Stimulated activated CD4-positive, alpha-beta T cell treated with anti-CD3 and anti-CD28 coated beads, Interleukin-12 subunit alpha, Interleukin-12 subunit beta, amount 100 ng/mL, for 4 hours (primary cell): ENCODE results near the gene RAPGEF1.
"Not testable (repeated sequence)": the region's sequence is repeated elsewhere in the genome, so short reads cannot be mapped to it uniquely, and the experiment has no call there.

ENCODE experiments used
- DNase-seq: peaks from one replicate; pipeline ENCODE4 v3.0.0-alpha.2; 2020

RAPGEF1 gene

GRCh38 chr9:131728546-131728910 is 11.3 kb downstream of the RAPGEF1 start:
- no peak for DNase-seq

DNA sequence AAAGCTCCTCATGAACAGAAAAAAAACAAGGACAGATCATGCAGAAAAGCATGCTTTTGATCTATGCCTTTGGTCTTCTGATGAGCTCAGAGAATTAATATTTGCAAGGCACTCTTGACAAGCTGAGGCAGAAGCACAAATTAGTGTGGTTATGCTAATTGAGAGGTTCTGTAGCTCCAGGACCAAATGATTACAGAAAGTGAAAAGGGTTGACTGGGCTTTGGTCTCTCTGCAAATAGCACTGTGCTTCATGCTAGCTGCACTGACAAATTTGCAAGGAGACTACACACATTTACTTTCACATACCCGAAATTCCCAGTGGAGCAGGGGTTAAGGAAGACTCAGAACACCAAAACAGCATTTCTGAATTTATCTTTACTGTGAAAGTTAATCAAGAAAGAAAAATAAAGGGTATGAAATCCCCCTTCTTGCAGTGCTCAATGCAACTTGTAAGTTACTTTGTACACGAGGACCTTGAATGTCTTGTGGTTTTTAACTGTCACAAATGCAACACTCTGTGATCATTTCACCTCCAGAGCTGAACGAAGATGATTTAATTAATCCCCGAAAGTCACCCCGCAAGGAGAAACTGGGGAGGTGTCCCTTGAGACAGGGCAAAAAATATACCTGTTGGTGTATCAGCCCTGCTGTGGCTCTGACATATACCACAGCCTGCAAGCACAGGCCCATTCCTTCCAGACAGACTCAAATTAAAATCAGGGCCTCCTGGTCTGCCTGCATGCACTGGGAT is 11.9 kb downstream of the RAPGEF1 start:
- DNase-seq = no peak

GRCh38 chr9:131727184-131727759 is 12.6 kb downstream of the RAPGEF1 start:
- DNase-seq = no peak

- DNase-seq = no peak
These were observed 15.2 kb downstream of the RAPGEF1 start for GRCh38 chr9:131724683-131725082.

- no peak for DNase-seq
These were observed 16.2 kb downstream of the RAPGEF1 start for GRCh38 chr9:131723632-131724031.

DNA sequence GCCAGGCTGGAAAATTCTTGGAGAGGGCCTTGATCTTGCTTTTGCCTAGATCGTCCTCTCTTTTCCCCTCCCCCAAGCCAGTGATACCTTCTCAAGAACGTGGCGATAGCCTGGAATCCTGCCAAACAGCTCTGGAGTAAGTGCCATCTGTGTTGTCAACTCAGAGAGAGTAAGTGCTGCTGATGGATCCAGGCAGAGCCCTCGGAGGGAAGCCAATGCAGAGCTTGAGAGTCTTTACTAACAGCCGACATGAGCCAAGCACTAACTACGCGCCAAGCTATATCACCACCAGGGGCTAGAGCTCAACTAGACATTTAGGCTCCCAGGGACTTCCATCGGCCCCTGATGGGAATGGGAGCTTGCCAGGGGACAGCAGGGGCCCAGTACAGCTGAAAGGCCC is 17.6 kb downstream of the RAPGEF1 start:
- no peak for DNase-seq

GRCh38 chr9:131721076-131721475 is 18.8 kb downstream of the RAPGEF1 start:
- DNase-seq = no peak

DNA sequence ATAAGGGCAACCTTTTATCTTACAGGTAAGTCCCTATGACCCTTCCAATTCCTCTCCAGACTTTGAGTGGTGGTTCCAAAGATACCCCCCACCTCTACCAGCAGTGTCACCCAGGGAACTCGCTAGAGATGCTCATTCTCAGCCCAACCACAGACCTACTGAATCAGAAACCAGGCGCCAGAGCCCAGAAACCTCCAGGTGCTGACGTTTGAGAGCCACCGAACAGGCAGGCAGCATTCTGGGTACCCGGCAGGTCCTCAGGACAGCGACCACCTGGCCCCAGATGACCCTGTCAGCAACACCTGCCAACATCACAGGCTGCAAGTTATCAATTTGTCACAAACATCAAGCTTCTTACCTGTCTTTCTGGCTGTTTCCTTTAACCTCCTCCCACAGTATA is 19.5 kb downstream of the RAPGEF1 start:
- no peak for DNase-seq

DNA sequence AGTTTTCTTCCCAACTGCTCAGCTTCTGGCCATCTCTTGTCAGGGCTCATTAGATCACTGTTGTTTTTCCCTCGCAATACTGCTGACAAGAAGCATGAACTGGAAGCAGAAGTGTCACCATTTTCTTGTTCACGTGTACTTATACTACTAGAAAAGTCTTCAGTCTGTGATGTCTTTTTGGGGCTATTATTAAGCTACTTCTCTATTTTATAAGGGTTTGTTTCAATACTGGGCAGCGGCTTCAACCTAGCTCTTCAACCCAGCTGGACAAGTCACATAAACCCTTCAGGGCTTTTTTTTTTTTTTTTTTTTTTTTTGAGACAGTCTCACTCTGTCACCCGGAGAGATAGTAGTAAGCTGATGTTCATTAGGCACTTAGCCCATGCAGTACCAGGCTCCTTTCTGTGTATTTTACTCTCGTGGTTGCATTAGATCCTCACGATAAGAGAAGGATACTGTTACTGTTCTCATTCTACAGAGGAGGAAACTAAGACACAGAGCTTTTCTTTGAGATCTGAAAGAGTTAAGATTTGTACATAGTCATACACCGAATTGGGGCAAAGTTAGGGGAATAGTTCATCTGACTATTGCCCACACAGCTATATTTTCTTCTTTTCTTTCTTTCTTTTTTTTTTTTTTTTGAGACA is 20.5 kb downstream of the RAPGEF1 start:
- no peak for DNase-seq

GRCh38 chr9:131717719-131718460 is 22.0 kb downstream of the RAPGEF1 start:
- DNase-seq = no peak

GRCh38 chr9:131715906-131716305 is 24.0 kb downstream of the RAPGEF1 start:
- no peak for DNase-seq

GRCh38 chr9:131714821-131715220 is 25.1 kb downstream of the RAPGEF1 start:
- DNase-seq = no peak

- DNase-seq = no peak
These were observed 25.7 kb downstream of the RAPGEF1 start for GRCh38 chr9:131714161-131714646.

DNA sequence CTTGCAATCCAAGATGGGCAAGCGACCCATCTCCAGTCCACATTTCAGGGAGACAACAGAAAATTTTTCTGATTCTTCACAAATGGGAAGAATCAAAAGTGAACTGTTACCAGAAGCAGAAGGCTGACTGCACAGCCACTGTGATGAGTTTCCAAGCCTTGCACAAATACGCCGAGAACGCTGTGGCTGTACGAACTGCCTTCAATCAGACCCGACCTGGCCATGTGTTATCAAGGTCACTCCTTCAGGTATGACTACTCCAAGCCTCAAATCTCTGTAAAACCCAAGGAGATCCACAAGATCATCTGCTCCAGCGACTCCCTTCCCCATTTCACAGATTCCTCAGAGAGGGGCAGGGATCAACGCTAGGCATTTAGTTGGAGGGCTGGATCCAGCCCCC is 26.9 kb downstream of the RAPGEF1 start:
- DNase-seq = no peak

GRCh38 chr9:131712151-131712716 is 27.6 kb downstream of the RAPGEF1 start:
- DNase-seq = no peak

DNA sequence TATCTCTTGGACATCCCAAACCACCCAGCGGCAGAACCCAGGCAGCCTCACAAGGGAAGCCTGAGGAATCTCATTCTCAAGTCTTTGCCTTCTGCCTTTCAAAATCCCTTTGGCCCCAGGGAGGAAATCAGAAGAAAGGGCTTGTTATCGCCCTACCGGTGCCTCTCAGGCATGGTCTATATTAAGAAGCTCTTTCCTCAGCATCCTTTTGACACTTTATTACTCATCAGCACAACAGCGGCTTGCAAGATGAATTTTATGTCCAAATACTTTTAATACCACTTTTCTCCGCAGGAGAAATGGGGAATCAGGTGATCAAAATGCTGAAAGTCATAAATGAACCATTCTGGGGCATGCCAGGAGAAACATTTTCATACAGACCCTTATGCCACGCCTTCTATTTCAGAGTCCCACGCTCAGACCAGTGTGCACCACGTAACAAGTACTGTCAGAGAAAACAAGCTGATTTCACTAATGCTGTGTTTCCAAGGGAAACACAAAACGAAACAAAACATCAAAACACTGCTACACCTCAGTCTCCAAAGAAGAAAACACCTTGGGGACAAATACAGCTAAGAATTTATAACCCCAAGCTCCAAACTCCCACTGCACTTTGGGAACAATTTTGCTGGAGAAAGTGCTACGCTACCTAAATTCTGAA is 30.0 kb downstream of the RAPGEF1 start:
- DNase-seq = no peak

GRCh38 chr9:131709010-131709770 is 30.7 kb downstream of the RAPGEF1 start:
- DNase-seq = not testable (repeated sequence)

GRCh38 chr9:131708226-131709002 is 31.5 kb downstream of the RAPGEF1 start:
- DNase-seq = no peak

DNA sequence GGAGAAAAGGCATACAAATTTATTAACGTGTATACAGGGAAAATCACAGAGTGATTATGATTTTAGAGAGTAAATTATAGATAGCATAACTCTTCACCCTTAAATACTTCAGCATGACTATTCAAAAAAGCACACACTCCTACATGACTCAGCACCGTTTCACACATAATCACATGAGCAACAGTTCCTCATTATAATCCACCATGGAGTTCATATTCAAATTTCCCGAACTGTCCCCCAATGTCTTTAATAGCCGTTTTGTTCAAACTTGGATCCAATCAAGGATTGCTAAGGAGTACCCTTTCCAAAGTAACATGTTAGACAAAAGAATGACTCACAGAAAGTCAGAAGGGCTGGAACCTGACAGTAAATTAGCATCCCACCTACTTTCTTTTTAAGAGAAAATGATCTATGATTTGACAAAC is 32.1 kb downstream of the RAPGEF1 start:
- DNase-seq = no peak

- DNase-seq = no peak
These were observed 32.8 kb downstream of the RAPGEF1 start for GRCh38 chr9:131707050-131707449.

DNA sequence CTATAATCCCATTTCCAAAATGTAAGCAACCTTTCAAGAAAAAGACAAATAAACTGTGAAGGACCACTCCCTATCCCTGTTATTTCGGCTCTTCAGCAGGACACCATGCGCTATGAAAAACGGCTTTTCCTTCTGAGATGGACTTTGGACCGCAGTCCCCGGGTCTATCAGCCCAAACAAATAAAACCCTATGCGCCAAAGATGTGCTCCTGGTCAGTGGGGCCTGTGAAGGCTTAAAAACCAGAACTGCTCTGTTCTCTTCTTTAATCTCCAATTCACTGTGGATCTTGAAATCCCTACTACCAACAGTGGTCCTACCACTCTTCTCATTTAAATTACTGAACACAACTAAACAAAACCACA is 33.3 kb downstream of the RAPGEF1 start:
- no peak for DNase-seq
